Measurements from ENCODE around the gene WNT3A.

The WNT3A gene

DNA sequence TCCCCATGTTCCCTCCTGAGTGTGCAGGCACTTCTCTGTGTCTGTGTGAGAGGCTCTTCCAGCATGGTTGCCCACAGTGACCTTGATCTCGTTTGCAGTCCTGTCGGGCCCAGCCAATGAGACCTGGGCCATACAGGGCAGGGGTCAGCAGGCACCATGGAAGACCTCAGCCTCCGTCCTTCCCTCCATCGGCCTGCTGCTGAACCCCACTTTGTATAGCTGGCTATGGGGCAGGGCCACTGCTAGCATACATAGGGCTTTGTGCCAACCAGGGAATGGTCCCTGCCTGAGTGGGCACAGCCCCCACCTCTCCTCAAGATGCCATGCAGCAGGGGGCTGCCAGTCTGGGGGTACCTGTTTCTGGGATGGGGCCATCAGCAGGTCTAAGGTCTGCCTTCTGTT lies 92.5 kb downstream of the WNT3A start:
- H3K36me3 ChIP-seq (ENCODE audit: insufficient read depth, low read length): peaks cover 50% of the 10 kb centered on the region
- H3K4me3 ChIP-seq: no peak overlapping the region
- no peak for DNase-seq (ENCODE audit: low read depth, low spot score)
- H3K9me3 ChIP-seq (ENCODE audit: low read depth, low read length): no peaks in the 10 kb centered on the region
- H3K9ac ChIP-seq (ENCODE audit: insufficient read length): no peak overlapping the region
- TF ChIP-seq FOXP2 (optimal IDR thresholded peaks at IDR 0.05; ENCODE audit: control extremely low read depth, extremely low read length, insufficient read depth) (no peak), POLR2AphosphoS5 (IDR thresholded peaks at IDR 0.05; ENCODE audit: borderline replicate concordance, low read depth, low read length) (no peak; the same call in 1 of the 2 replicates), EZH2 (IDR thresholded peaks at IDR 0.05) (no peak)
- no peak overlapping the region for H3K27ac ChIP-seq

DNA sequence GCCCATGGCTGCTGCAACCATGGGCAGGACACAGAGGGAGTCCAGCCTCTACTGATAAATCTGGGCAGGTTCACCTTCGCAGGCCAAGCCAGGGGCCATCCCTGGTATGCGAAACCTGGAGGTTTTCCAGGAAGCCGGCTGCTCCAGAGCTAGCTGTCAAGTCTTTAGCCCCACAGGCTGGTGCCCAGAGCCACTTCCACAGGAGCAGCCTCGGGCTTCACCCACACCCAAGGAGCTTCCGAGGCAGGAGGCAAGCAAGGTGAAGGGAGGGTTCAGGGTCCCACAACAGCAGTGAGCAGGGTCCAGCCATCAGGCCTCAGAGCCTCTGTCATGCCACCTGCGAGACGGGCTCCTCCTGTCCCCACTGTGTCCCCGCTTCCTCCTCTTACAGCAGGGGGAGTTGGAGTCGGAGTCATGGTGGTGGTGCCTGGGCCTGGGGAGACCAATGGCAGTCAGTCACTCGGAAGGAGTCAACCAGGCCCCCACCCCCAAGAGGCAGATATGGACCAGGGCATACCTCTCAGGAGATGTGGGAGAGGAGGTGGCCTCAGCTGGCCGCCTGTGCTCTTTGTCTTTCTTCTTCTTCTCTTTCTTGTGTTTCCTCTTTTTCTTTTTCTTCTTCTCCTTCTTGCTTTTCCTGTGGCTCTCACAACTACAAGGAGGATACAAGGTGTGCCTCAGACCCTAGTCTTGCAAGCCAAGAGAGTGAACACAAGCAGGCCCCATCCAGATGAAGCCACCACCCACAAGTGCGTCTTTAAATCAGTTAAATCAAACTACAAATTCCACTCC lies 94.2 kb downstream of the WNT3A start:
- DNase-seq (ENCODE audit: low read depth, low spot score): no peak
- Histone ChIP-seq H3K9ac (ENCODE audit: insufficient read length) (no peak overlapping the region), H3K27ac (no peak overlapping the region), H3K36me3 (ENCODE audit: insufficient read depth, low read length) (peaks cover 37% of the 10 kb centered on the region; the same call in 1 of the 2 replicates), H3K4me3 (no peak overlapping the region), H3K9me3 (ENCODE audit: low read depth, low read length) (no peaks in the 10 kb centered on the region)
- TF ChIP-seq EZH2 (IDR thresholded peaks at IDR 0.05): no peak
- TF ChIP-seq POLR2AphosphoS5 (IDR thresholded peaks at IDR 0.05; ENCODE audit: borderline replicate concordance, low read depth, low read length): no peak; the same call in 1 of the 2 replicates
- no peak for TF ChIP-seq FOXP2 (optimal IDR thresholded peaks at IDR 0.05; ENCODE audit: control extremely low read depth, extremely low read length, insufficient read depth)

DNA sequence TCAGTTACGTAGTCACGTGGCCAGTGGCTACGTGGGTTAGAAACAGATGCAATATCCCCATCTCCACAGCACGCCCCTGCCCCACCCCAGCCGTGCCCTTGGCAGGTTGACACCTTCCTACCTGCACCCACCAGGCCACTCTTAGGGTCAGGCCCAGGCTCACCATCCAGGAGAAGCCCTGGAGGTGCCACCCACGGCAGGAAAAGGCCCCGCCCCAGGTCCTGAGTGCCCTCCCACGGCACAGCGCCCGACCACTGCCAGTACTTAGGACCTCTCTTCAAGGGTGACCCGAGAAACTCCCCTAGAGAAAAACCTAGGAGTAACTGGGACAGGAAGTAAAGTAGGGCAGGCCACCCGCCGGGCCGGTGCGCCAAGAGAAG lies 94.8 kb downstream of the WNT3A start:
- TF ChIP-seq POLR2AphosphoS5 (IDR thresholded peaks at IDR 0.05; ENCODE audit: borderline replicate concordance, low read depth, low read length) (no peak), FOXP2 (optimal IDR thresholded peaks at IDR 0.05; ENCODE audit: control extremely low read depth, extremely low read length, insufficient read depth) (no peak), EZH2 (IDR thresholded peaks at IDR 0.05) (no peak)
- H3K27ac ChIP-seq: no peak overlapping the region
- H3K4me3 ChIP-seq: peak overlapping the region; percentile 92

DNA sequence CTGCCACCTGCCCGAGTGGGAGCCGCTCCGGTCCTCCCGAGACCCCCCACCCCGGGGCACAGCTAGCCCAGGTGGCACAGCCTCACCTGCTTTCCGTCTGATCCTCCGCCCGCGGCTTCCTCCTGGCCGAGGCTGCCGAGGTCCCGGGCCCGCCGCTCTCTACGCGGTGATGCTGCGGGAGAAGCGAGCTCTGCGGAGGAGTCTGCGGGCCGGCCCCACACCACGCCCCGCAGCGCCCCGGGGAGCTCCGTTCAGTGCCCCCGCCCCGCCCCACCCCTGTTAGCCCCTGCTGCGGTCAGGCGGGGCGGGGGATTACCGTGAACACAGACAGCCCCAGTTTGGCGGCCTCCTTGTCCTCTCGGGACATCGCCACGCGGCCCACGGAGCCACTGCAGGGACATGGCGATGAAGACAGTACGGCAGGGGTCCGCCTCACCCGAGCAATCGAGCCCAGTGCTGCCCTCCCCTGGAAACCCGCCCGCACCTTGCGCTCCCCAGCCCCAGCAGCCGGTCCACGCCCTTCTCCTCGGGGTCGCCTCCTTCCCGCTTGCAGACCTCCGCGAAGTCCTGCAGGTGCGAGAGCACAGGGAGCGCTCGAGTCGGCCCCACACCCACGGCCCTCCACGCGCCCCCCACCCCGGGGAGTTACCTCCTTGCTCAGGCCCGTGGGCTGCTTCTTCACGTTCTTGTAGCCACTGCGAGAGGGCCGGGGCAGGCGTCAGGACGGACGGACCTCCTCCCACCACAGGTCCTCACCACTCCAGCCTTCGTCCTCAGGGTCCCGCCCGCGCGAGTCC lies 95.4 kb downstream of the WNT3A start:
- Histone ChIP-seq H3K4me3 (peak overlapping the region; percentile 92), H3K36me3 (ENCODE audit: insufficient read depth, low read length) (peaks cover 41% of the 10 kb centered on the region; the same call in 1 of the 2 replicates), H3K27ac (no peak overlapping the region), H3K9me3 (ENCODE audit: low read depth, low read length) (no peaks in the 10 kb centered on the region), H3K9ac (ENCODE audit: insufficient read length) (peak overlapping the region; percentile 88)
- no peak for DNase-seq (ENCODE audit: low read depth, low spot score)
- TF ChIP-seq FOXP2 (optimal IDR thresholded peaks at IDR 0.05; ENCODE audit: control extremely low read depth, extremely low read length, insufficient read depth) (no peak), POLR2AphosphoS5 (IDR thresholded peaks at IDR 0.05; ENCODE audit: borderline replicate concordance, low read depth, low read length) (no peak), EZH2 (IDR thresholded peaks at IDR 0.05) (no peak)

More for the DNA sequence above, 94.8 kb downstream of the WNT3A start:
- Histone ChIP-seq H3K36me3 (ENCODE audit: insufficient read depth, low read length) (peaks cover 42% of the 10 kb centered on the region; the same call in 1 of the 2 replicates), H3K9me3 (ENCODE audit: low read depth, low read length) (no peaks in the 10 kb centered on the region), H3K9ac (ENCODE audit: insufficient read length) (no peak overlapping the region)
- DNase-seq (ENCODE audit: low read depth, low spot score): no peak

DNA sequence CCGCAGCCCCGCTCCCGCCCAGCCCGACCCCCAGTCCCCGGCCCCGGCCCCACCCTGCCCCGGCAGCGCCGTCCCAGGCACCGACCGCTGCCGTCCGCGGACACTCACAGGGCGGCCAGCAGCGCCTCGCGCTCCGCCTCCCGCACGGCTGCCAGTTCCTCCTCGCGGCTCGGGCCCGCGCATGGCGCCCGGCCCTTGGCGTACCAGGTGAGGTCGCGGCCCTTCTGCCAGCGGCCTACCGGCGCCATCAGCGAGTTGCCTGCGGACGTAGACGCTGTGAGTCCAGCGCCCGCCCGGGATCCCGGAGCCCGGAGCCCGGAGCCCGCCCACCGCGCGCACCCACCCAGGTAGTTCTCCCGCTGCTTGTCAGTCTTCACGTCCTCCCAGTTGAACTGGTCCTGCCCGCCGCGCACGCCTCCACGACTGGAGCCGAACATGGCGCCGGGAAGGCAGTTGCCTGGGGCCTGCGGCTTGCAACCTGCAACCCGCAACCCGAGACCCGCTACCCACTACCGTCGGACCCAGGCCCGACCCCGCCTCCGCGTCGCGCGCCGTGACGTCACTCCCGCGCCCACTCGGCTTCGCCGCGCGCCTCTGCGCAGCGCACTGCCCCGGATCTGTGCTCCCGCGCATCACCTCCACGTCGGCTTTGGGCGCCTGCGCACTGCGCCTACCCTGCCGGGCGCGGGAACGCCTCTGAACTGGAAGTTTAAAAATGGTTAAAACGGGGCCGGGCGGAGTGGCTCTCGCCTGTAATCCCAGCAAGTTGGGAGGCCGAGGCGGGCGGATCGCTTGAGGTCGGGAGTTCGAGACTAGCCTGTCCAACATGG lies 96.2 kb downstream of the WNT3A start, which contains the start of gene C1orf35:
C1orf35 (minus strand) TSS at position 535 of the 830 bp plus-strand sequence; CDS start at position 437, 98 bp downstream.
- Histone ChIP-seq H3K9ac (ENCODE audit: insufficient read length) (peak within 1 kb of the TSS; percentile 88), H3K27ac (peak within 1 kb of the TSS; percentile 80), H3K4me3 (peak within 1 kb of the TSS; percentile 92), H3K9me3 (ENCODE audit: low read depth, low read length) (no peaks in the 10 kb centered on the region), H3K36me3 (ENCODE audit: insufficient read depth, low read length) (peaks cover 33% of the 10 kb centered on the region; the same call in 1 of the 2 replicates)
- no peak for TF ChIP-seq FOXP2 (optimal IDR thresholded peaks at IDR 0.05; ENCODE audit: control extremely low read depth, extremely low read length, insufficient read depth)
- TF ChIP-seq POLR2AphosphoS5 (IDR thresholded peaks at IDR 0.05; ENCODE audit: borderline replicate concordance, low read depth, low read length): peak; percentile 84; the same call in 1 of the 2 replicates
- no peak for TF ChIP-seq EZH2 (IDR thresholded peaks at IDR 0.05)
- peak; percentile 65 for DNase-seq (ENCODE audit: low read depth, low spot score)

DNA sequence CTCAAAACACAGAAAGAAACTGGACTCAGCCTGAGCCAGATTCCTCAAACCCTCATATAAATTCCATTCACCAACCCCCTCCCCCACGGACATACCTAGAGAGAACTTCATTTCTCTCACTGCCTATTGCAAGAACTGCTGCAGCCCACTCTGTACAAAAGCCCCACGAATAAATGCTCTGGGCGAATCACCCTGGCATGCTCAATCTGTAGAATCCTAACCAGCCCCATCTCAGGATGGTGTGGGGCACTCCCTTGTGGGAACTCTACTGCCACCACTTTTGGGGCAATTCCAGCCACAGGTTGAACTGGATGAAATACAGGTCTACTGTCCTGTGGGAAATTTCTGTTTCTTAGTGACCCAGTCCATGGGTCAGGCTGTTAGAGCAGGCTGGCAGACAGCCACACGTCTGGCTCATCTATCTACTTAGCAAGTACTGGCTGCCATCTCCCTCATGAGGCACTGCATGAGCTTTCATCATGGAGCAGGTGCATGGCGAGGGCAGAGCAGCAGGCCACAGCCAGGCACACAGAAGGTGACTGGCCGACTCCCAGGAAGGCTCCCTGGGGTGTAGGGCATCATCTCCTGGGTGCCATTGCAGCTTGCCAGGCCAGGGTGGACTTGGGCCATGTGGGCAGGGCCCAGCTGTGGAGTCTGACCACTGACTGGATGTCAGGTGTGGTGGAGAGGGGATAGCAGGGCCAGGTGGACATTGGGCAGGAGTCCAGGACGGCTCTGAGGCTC lies 97.9 kb downstream of the WNT3A start:
- DNase-seq (ENCODE audit: low read depth, low spot score): no peak
- no peaks in the 10 kb centered on the region for H3K9me3 ChIP-seq (ENCODE audit: low read depth, low read length)
- H3K9ac ChIP-seq (ENCODE audit: insufficient read length): peak overlapping the region; percentile 5
- H3K4me3 ChIP-seq: peak overlapping the region; percentile 92; the same call in 1 of the 2 replicates
- TF ChIP-seq EZH2 (IDR thresholded peaks at IDR 0.05): no peak
- TF ChIP-seq POLR2AphosphoS5 (IDR thresholded peaks at IDR 0.05; ENCODE audit: borderline replicate concordance, low read depth, low read length): no peak; the same call in 1 of the 2 replicates
- TF ChIP-seq FOXP2 (optimal IDR thresholded peaks at IDR 0.05; ENCODE audit: control extremely low read depth, extremely low read length, insufficient read depth): no peak
- H3K36me3 ChIP-seq (ENCODE audit: insufficient read depth, low read length): peaks cover 16% of the 10 kb centered on the region; the same call in 1 of the 2 replicates
- no peak overlapping the region for H3K27ac ChIP-seq
